GM21717 (cell line): ENCODE data around the gene DDX23.

Experiments
- ATAC-seq: cut with Tn5 transposase; IDR thresholded peaks from one replicate; pipeline ENCODE4 v1.9.1; 2021; ENCODE audit warnings: mild to moderate bottlenecking, moderate library complexity; ENCODE audit not compliant: unreplicated experiment

Gene DDX23

GRCh38 chr12:48824905-48825304 lies 27.1 kb downstream of the DDX23 start:
- ATAC-seq, result no peak

DNA sequence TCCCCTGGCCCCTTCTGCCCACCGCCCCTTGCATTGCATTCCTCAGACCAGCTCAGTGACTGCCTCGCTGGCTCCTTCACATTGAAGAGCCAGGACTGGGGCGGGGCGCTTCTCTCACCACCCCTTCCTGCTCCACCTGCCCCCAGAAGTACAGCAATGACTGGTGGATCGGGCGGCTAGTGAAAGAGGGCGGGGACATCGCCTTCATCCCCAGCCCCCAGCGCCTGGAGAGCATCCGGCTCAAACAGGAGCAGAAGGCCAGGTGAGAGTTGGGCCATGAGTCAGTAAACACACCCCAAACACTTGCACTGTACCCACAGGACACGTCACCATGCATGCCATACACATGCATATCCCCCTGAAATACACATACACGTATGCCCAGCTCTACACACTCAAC lies 27.9 kb downstream of the DDX23 start:
- no peak for ATAC-seq

DNA sequence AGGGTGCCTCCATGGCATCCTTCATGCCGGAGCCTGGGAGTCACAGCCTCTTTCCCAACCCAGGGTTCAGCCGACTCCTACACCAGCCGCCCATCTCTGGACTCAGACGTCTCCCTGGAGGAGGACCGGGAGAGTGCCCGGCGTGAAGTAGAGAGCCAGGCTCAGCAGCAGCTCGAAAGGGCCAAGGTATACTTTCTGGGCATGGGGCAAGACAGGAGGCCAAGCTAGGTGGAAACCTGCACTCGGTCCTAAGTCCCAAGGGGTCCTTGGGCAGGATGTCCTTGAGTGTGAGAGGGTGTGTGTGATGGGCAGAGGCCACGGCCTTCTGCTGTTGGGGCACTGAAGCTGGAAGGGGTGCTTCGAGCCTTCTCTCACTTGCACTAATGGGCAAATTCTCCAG lies 28.7 kb downstream of the DDX23 start:
- no peak for ATAC-seq

GRCh38 chr12:48822711-48823110 lies 29.3 kb downstream of the DDX23 start:
- ATAC-seq, result no peak

DNA sequence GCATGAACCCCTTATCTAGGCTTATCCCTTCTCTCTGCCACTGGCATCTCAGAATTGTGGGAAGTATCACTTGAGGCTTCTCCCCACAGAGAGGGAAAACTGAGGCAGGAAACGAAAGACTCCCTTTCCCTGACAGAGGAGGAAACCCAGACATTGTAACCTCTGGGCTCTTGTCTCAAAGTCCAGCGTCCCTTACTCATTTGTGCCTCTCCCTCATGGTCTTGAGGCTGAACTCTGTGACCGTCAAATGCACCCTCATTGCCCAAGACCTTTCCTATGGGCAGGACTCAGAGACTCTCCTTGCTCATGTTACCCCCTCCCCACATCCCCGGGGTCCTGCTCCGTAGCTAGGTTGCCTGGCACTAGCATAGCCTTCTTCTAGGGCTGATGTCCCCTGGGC lies 29.8 kb downstream of the DDX23 start:
- ATAC-seq, result no peak

- ATAC-seq, result no peak
These were observed 31.8 kb downstream of the DDX23 start for GRCh38 chr12:48819986-48820725.

DNA sequence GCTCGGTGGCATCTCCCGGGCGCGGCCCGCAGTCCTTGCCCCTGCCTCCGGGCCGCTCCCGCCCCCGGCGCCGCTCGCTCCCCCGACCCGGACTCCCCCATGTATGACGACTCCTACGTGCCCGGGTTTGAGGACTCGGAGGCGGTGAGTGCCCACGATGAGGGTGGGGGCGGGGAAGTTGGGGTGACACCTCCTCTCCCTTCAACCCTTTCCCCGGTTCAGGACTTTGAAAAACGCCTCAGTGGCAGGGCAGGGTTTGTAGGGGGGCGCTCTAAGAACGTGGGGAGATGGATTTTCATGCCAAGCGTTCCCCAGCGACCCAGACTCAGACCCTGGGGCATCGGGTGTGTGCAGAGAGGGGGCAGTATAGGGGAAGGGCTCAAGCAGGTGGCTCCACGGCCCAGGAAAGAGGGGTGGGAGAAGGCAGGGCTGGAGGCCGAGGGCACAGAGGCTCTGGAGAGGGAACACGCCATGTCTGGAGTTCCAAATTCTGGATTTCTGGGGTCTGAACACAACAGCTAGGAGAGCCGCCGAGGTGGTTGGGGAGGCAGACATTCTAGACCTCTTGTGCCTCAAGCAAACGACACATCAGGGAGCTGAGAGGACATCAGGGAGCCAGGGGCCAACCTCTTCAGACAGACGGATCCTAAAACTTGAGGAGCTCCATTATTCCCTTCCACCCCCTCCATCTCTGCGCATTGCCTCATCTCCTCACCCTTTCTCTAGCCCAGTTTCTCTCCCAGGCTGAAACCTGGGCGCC lies 33.0 kb downstream of the DDX23 start:
- no peak for ATAC-seq

GRCh38 chr12:48817873-48818830 lies 33.8 kb downstream of the DDX23 start, which contains the start of gene CACNB3:
Gene CACNB3 (plus strand): TSS chr12:48818496. CDS start chr12:48818930, 434 bp downstream.
- peak; percentile 39 for ATAC-seq

GRCh38 chr12:48816143-48816854 lies 35.7 kb downstream of the DDX23 start:
- ATAC-seq, result no peak

- ATAC-seq, result no peak
These were observed 36.5 kb downstream of the DDX23 start for GRCh38 chr12:48815126-48816110.

DNA sequence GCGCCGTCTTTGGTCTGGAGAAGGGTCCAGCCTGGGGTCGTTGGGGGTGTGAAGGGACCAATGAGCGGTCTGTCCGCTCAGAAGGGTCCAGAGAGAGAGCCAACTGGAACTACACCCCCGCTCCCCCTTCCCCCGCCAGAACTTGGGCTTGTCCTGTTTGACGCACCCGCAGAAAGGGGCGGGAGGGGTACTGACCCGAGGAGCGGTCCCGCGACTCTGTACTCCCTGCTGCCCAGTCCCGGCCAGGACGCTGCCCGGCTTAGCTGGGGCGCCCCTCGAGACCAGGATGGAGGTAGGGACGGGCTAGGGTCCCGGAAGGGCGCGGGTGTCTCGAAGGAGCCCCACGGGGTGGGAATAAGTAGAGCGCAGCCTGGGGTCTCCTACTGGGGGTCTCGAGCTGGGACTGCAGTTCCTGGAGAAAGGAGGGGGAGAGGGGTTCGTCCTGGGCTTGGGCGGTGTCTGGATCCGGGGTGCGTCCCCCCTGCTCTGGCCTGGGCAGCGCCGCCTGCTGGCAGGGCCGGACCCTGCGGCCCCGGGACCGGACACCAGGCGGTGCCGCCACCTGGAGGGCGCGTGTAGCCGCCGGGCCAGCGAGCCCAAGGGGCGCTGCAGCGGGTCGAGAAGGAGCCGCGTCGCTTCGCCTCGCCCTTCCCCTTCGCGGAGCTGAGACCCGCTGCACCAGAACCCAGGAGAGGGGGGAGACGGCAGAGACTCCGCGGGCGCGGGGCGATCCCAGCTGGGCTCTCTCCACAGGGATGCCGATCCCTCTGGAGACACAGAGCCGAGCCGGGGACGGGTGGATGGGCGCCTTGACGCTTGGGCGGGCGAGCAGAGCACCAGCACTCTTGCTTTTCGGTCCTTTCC lies 37.5 kb downstream of the DDX23 start:
- peak; percentile 78 for ATAC-seq

- no peak for ATAC-seq
These were observed 38.3 kb downstream of the DDX23 start for GRCh38 chr12:48813465-48814261.

DNA sequence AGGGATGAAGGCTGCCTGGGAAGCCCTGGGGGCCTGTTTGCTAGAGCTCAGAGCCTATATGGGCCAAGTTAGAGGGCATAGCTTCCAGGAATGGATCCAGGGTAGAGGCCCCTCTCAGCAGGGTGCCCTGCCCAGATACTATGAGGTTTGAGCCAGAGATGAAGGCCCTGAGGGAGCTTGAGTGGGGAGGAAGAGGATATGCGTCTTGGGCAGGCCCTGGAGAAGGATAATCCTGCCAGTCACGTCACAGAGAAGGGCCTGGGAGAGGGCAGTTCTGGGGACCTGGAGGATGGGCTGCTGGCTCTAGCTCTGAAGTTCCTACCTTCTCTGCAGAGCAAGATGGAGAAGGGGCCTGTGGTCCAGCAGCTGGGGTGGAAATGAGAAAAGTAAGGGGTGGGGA lies 39.6 kb downstream of the DDX23 start:
- ATAC-seq, result no peak

- ATAC-seq, result no peak
These were observed 40.4 kb downstream of the DDX23 start for GRCh38 chr12:48811437-48812090.

- ATAC-seq, result no peak
These were observed 41.0 kb downstream of the DDX23 start for GRCh38 chr12:48810903-48811431.

- no peak for ATAC-seq
These were observed 44.0 kb downstream of the DDX23 start for GRCh38 chr12:48807981-48808380.

DNA sequence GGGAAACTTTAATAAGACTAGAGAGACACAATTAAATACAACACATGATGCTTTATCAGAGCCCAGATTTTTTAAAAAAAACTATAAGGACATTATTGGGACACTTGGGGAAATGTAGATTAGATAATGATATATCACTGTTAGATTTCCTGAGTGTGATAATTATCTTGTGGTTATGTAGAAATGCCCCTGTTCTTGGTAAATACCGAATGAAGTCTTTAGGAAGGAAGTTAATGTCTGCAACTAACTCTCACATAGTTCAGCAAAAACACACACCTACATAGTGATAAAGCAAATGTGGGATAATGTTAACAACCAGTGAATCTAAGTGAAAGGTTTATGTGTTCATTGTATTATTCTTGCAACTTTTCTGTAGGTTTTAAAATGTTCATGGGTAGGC lies 48.3 kb downstream of the DDX23 start:
- no peak for ATAC-seq
